Raji (cell line): ENCODE measurements around the gene FAM43A.

ENCODE experiments used
- POLR2A ChIP-seq: IDR thresholded peaks from 2 replicates; pipeline ENCODE4 v1.6.1; 2011; ENCODE audit warnings: low read depth, low read length, control low read depth; ENCODE audit not compliant: insufficient read depth

FAM43A gene

GRCh38 chr3:194714564-194714963 is 28.9 kb downstream of the FAM43A start:
- no peak for TF ChIP-seq POLR2A

GRCh38 chr3:194715022-194715800 is 29.5 kb downstream of the FAM43A start:
- TF ChIP-seq POLR2A, result no peak

GRCh38 chr3:194718079-194718478 is 32.4 kb downstream of the FAM43A start:
- TF ChIP-seq POLR2A, result no peak

- no peak for TF ChIP-seq POLR2A
These were observed 34.4 kb downstream of the FAM43A start for GRCh38 chr3:194720048-194720447.

GRCh38 chr3:194723846-194724618 is 38.3 kb downstream of the FAM43A start:
- TF ChIP-seq POLR2A, result no peak

GRCh38 chr3:194725346-194725745 is 39.7 kb downstream of the FAM43A start:
- TF ChIP-seq POLR2A, result no peak

- TF ChIP-seq POLR2A, result no peak
These were observed 41.9 kb downstream of the FAM43A start for GRCh38 chr3:194727435-194728128.

GRCh38 chr3:194728986-194729385 is 43.3 kb downstream of the FAM43A start:
- no peak for TF ChIP-seq POLR2A

GRCh38 chr3:194730365-194730764 is 44.7 kb downstream of the FAM43A start:
- TF ChIP-seq POLR2A, result no peak

- no peak for TF ChIP-seq POLR2A
These were observed 45.9 kb downstream of the FAM43A start for GRCh38 chr3:194731506-194732073.

GRCh38 chr3:194732617-194733016 is 46.9 kb downstream of the FAM43A start:
- TF ChIP-seq POLR2A, result no peak

GRCh38 chr3:194736277-194736895 is 50.7 kb downstream of the FAM43A start:
- no peak for TF ChIP-seq POLR2A

GRCh38 chr3:194736896-194737600 is 51.4 kb downstream of the FAM43A start:
- no peak for TF ChIP-seq POLR2A
